BLaER1 (cell line): ENCODE data around the gene LRRC41.
"Not testable (repeated sequence)": the region's sequence is repeated elsewhere in the genome, so short reads cannot be mapped to it uniquely, and the experiment has no call there.

Experiments
- H3K27ac ChIP-seq: shearing (Covaris generic); formaldehyde crosslinking; 2 replicates; pipeline ENCODE4 v1.8.1; 2022
- H3K27me3 ChIP-seq: shearing (Covaris generic); formaldehyde crosslinking; 2 replicates; pipeline ENCODE4 v1.8.1; 2022
- H3K36me3 ChIP-seq: shearing (Covaris generic); formaldehyde crosslinking; 2 replicates; pipeline ENCODE4 v1.8.1; 2022
- H3K4me1 ChIP-seq: shearing (Covaris generic); formaldehyde crosslinking; 2 replicates; pipeline ENCODE4 v1.8.1; 2022
- H3K4me2 ChIP-seq: shearing (Covaris generic); formaldehyde crosslinking; 2 replicates; pipeline ENCODE4 v1.8.1; 2022
- H3K4me3 ChIP-seq: shearing (Covaris generic); formaldehyde crosslinking; 2 replicates; pipeline ENCODE4 v1.8.1; 2022
- H3K9ac ChIP-seq: shearing (Covaris generic); formaldehyde crosslinking; 2 replicates; pipeline ENCODE4 v1.8.1; 2022
- H3K9me3 ChIP-seq: shearing (Covaris generic); formaldehyde crosslinking; 2 replicates; pipeline ENCODE4 v1.8.1; 2022
- H4K20me1 ChIP-seq: shearing (Covaris generic); formaldehyde crosslinking; 2 replicates; pipeline ENCODE4 v1.8.1; 2022
- Cebpa-rat ChIP-seq: shearing (Covaris generic); IDR thresholded peaks from 2 replicates; pipeline ENCODE4 v1.8.1; 2022

Gene LRRC41

GRCh38 chr1:46254668-46255067, 48.7 kb downstream of the LRRC41 start:
- 0 out of 2 replicates have a peak, but pooled peaks cover under 1% of the 10 kb centered on the region for H3K4me1 ChIP-seq
- no peak overlapping the region for H3K9ac ChIP-seq
- H3K27me3 ChIP-seq: no peaks in the 10 kb centered on the region
- no peak overlapping the region for H3K4me3 ChIP-seq
- no peak for TF ChIP-seq Cebpa-rat
- H4K20me1 ChIP-seq: peaks cover under 1% of the 10 kb centered on the region; the same call in 1 of the 2 replicates
- peaks cover 99% of the 10 kb centered on the region for H3K36me3 ChIP-seq
- H3K4me2 ChIP-seq: no peak overlapping the region
- no peak overlapping the region for H3K27ac ChIP-seq
- no peaks in the 10 kb centered on the region for H3K9me3 ChIP-seq

GRCh38 chr1:46248122-46248920, 55.1 kb downstream of the LRRC41 start:
- Histone ChIP-seq H4K20me1 (peaks cover 8% of the 10 kb centered on the region; the same call in 1 of the 2 replicates), H3K4me1 (peaks cover 27% of the 10 kb centered on the region), H3K27ac (peak overlapping the region; percentile 84), H3K4me3 (peak overlapping the region; percentile 80), H3K4me2 (peak overlapping the region; percentile 91), H3K36me3 (peaks cover 47% of the 10 kb centered on the region), H3K27me3 (no peaks in the 10 kb centered on the region), H3K9ac (peak overlapping the region; percentile 83), H3K9me3 (no peaks in the 10 kb centered on the region)
- no peak for TF ChIP-seq Cebpa-rat

- H3K9ac ChIP-seq: peak within 1 kb of the TSS; percentile 83
- H3K4me2 ChIP-seq: peak within 1 kb of the TSS; percentile 91
- H3K27ac ChIP-seq: peak within 1 kb of the TSS; percentile 84
- H3K4me1 ChIP-seq: peaks cover 27% of the 10 kb centered on the region
- TF ChIP-seq Cebpa-rat: no peak
- no peaks in the 10 kb centered on the region for H3K9me3 ChIP-seq
- peaks cover 8% of the 10 kb centered on the region; the same call in 1 of the 2 replicates for H4K20me1 ChIP-seq
- no peaks in the 10 kb centered on the region for H3K27me3 ChIP-seq
- peaks cover 39% of the 10 kb centered on the region for H3K36me3 ChIP-seq
- peak within 1 kb of the TSS; percentile 80 for H3K4me3 ChIP-seq
Measured at GRCh38 chr1:46247436-46248121, 55.8 kb downstream of the LRRC41 start, which contains the start of gene RAD54L. RAD54L (plus strand) TSS chr1:46247763; CDS start chr1:46248406, 643 bp downstream.

GRCh38 chr1:46246548-46247435, 56.6 kb downstream of the LRRC41 start:
- peaks cover 27% of the 10 kb centered on the region for H3K4me1 ChIP-seq

GRCh38 chr1:46246136-46246535, 57.3 kb downstream of the LRRC41 start:
- not testable (repeated sequence) for H4K20me1 ChIP-seq, H3K27me3 ChIP-seq, H3K9me3 ChIP-seq, H3K9ac ChIP-seq, H3K27ac ChIP-seq, H3K4me3 ChIP-seq
- Histone ChIP-seq H3K4me1 (peaks cover 27% of the 10 kb centered on the region), H3K36me3 (peaks cover 25% of the 10 kb centered on the region), H3K4me2 (peak overlapping the region; percentile 89)

More at GRCh38 chr1:46246548-46247435, 56.6 kb downstream of the LRRC41 start:
- Histone ChIP-seq H3K4me3 (peak overlapping the region; percentile 73), H3K4me2 (peak overlapping the region; percentile 89), H4K20me1 (peaks cover 8% of the 10 kb centered on the region; the same call in 1 of the 2 replicates), H3K9me3 (no peaks in the 10 kb centered on the region), H3K9ac (peak overlapping the region; percentile 74; the same call in 1 of the 2 replicates), H3K27ac (peak overlapping the region; percentile 75), H3K36me3 (peaks cover 31% of the 10 kb centered on the region), H3K27me3 (no peaks in the 10 kb centered on the region)
- TF ChIP-seq Cebpa-rat: no peak

GRCh38 chr1:46244656-46245371, 58.6 kb downstream of the LRRC41 start:
- Histone ChIP-seq H4K20me1 (peaks cover 8% of the 10 kb centered on the region; the same call in 1 of the 2 replicates), H3K4me2 (no peak overlapping the region), H3K4me3 (no peak overlapping the region), H3K9me3 (peaks cover 3% of the 10 kb centered on the region), H3K27me3 (no peaks in the 10 kb centered on the region), H3K27ac (no peak overlapping the region), H3K4me1 (peaks cover 27% of the 10 kb centered on the region), H3K36me3 (peaks cover 12% of the 10 kb centered on the region), H3K9ac (no peak overlapping the region)
- no peak for TF ChIP-seq Cebpa-rat

- Histone ChIP-seq H3K9me3 (peaks cover 13% of the 10 kb centered on the region), H3K4me1 (peaks cover 18% of the 10 kb centered on the region)
- not testable (repeated sequence) for H3K36me3 ChIP-seq, H4K20me1 ChIP-seq, H3K9ac ChIP-seq, H3K27me3 ChIP-seq, H3K4me2 ChIP-seq, H3K27ac ChIP-seq, H3K4me3 ChIP-seq
Measured at GRCh38 chr1:46243831-46244230, 59.6 kb downstream of the LRRC41 start.

- no peak overlapping the region for H3K4me3 ChIP-seq
- no peak overlapping the region for H3K27ac ChIP-seq
- H3K4me1 ChIP-seq: peaks cover 9% of the 10 kb centered on the region
- no peak overlapping the region for H3K9ac ChIP-seq
- H3K27me3 ChIP-seq: no peaks in the 10 kb centered on the region
- peaks cover 22% of the 10 kb centered on the region for H3K9me3 ChIP-seq
- H3K36me3 ChIP-seq: no peaks in the 10 kb centered on the region
- H3K4me2 ChIP-seq: no peak overlapping the region
- no peaks in the 10 kb centered on the region for H4K20me1 ChIP-seq
- TF ChIP-seq Cebpa-rat: no peak
Measured at GRCh38 chr1:46242918-46243317, 60.5 kb downstream of the LRRC41 start.

- H3K27me3 ChIP-seq, H3K27ac ChIP-seq, H3K4me3 ChIP-seq, H3K9ac ChIP-seq, H3K4me2 ChIP-seq, H3K36me3 ChIP-seq, H3K4me1 ChIP-seq, H4K20me1 ChIP-seq: not testable (repeated sequence)
- H3K9me3 ChIP-seq: peaks cover 34% of the 10 kb centered on the region
Measured at GRCh38 chr1:46241733-46242132, 61.7 kb downstream of the LRRC41 start.

- H3K4me1 ChIP-seq, H3K36me3 ChIP-seq, H3K4me2 ChIP-seq, H3K4me3 ChIP-seq, H4K20me1 ChIP-seq, H3K27ac ChIP-seq, H3K9ac ChIP-seq, H3K27me3 ChIP-seq: not testable (repeated sequence)
- H3K9me3 ChIP-seq: peaks cover 43% of the 10 kb centered on the region
Measured at GRCh38 chr1:46238865-46239264, 64.6 kb downstream of the LRRC41 start.
